Endothelial cell of umbilical vein (primary cell): Measurements from ENCODE around the gene TEX48. TPM values are rescaled to one million over a fixed set of nuclear protein-coding genes. Genes with fewer than 3 reads are reported as not detected.
A peak's percentile ranks its signal among the peaks of the same experiment; 100 is the strongest.

ENCODE experiments used
- BruUV-seq: library from RNA; stranded (reverse); fragments of 400-500 nt; replicated peaks from 2 replicates; lab custom pipeline; 2021; lab: Mats Ljungman, UMichigan
- CTCF ChIA-PET: fragments of 300-600, 350-600 bp; sonication (Branson Sonifier 250); formaldehyde crosslinking; loops from one replicate; lab custom pipeline; 2021; ENCODE audit warnings: antibody characterized with exemption, inconsistent platforms; lab: Charles Lee
- POLR2A ChIA-PET: fragments of 300-600, 350-600 bp; sonication (Branson Sonifier 250); formaldehyde crosslinking; loops from one replicate; lab custom pipeline; 2021; ENCODE audit warnings: antibody characterized with exemption, inconsistent platforms; lab: Charles Lee
- DNase-seq: peaks from one replicate; pipeline ENCODE4 v3.0.0-alpha.2; 2011; ENCODE audit warnings: low read depth, low spot score
- FAIRE-seq: peaks from 2 replicates; lab custom pipeline; 2011; peaks lifted over from hg19 to GRCh38; lab: Jason Lieb, UNC
- H2AFZ ChIP-seq: 2 replicates; pipeline ENCODE4 v1.6.0; 2012; ENCODE audit warnings: low read depth, low read length, control low read depth, inconsistent platforms
- H3K27ac ChIP-seq: 2 replicates; pipeline ENCODE4 v1.5.1; 2011; ENCODE audit warnings: low read depth, mild to moderate bottlenecking, control low read depth, low read length, moderate library complexity; ENCODE audit not compliant: insufficient read depth
- H3K27me3 ChIP-seq, 2 experiments: 2 replicates each; pipeline versions ENCODE4 v1.6.0 to v1.6.1; 2011; ENCODE audit warnings: low read length in 2 of 2, mixed read lengths in 1 of 2; ENCODE audit not compliant: control insufficient read depth in 2 of 2, insufficient read depth in 2 of 2
- H3K36me3 ChIP-seq, 2 experiments: 2 replicates in 1 of 2; 3 replicates in 1 of 2; pipeline ENCODE4 v1.5.1; 2011; ENCODE audit warnings: low read length in 2 of 2, mild to moderate bottlenecking in 1 of 2, moderate library complexity in 1 of 2; ENCODE audit not compliant: control insufficient read depth in 2 of 2, insufficient read depth in 2 of 2; ENCODE audit errors: extremely low read depth in 1 of 2
- H3K4me1 ChIP-seq: 3 replicates; pipeline ENCODE4 v1.5.1; 2011; ENCODE audit warnings: mild to moderate bottlenecking, low read length; ENCODE audit not compliant: control insufficient read depth, insufficient read depth; ENCODE audit errors: extremely low read depth
- H3K4me2 ChIP-seq: 2 replicates; pipeline ENCODE4 v1.6.1; 2011; ENCODE audit warnings: low read length, control low read depth, mixed read lengths; ENCODE audit not compliant: insufficient read depth
- H3K4me3 ChIP-seq, 3 experiments: fragments of 200-600 bp in 1 of 3; sonication (generic), shearing (Covaris generic) in 1 of 3; replicated peaks in 1 of 3; 2 replicates each; pipeline ENCODE4 v1.5.1; 2011 to 2016; ENCODE audit warnings: control low read depth in 3 of 3, low read length in 3 of 3, mild to moderate bottlenecking in 2 of 3, inconsistent platforms in 1 of 3, low read depth in 1 of 3, moderate library complexity in 1 of 3; ENCODE audit not compliant: insufficient read depth in 1 of 3
- H3K79me2 ChIP-seq: 2 replicates; pipeline ENCODE4 v1.6.0; 2012; ENCODE audit warnings: low read length, inconsistent platforms; ENCODE audit not compliant: control insufficient read depth, insufficient read depth
- H3K9ac ChIP-seq: replicated peaks from 2 replicates; pipeline ENCODE3; 2011; ENCODE audit warnings: low read length, control low read depth; ENCODE audit not compliant: insufficient read depth; ENCODE audit errors: extremely low read depth
- H3K9me1 ChIP-seq: replicated peaks from 3 replicates; pipeline ENCODE4 v1.6.0; 2011; ENCODE audit warnings: mild to moderate bottlenecking, low read length; ENCODE audit not compliant: control insufficient read depth, insufficient read depth; ENCODE audit errors: extremely low read depth
- H3K9me3 ChIP-seq: replicated peaks from 2 replicates; pipeline ENCODE4 v1.5.1; 2012; ENCODE audit warnings: low read length, inconsistent platforms; ENCODE audit not compliant: control insufficient read depth, insufficient read depth
- H4K20me1 ChIP-seq: replicated peaks from 2 replicates; pipeline ENCODE3; 2011; ENCODE audit warnings: mild to moderate bottlenecking, low read length; ENCODE audit not compliant: control insufficient read depth, insufficient read depth; ENCODE audit errors: extremely low read depth
- EZH2 ChIP-seq: IDR thresholded peaks from 2 replicates; pipeline ENCODE4 v1.6.1; 2012; ENCODE audit warnings: borderline replicate concordance, low read depth, mild to moderate bottlenecking, moderate library complexity, low read length, inconsistent platforms; ENCODE audit not compliant: severe bottlenecking
- FOS ChIP-seq: IDR thresholded peaks from 2 replicates; pipeline ENCODE4 v1.6.1; 2011; ENCODE audit warnings: mild to moderate bottlenecking, low read length, moderate library complexity, borderline replicate concordance; ENCODE audit not compliant: insufficient read depth
- GATA2 ChIP-seq: IDR thresholded peaks from 2 replicates; pipeline ENCODE4 v1.7.0; 2011; ENCODE audit warnings: low read depth, mild to moderate bottlenecking, moderate library complexity, mixed read lengths, low read length; ENCODE audit not compliant: insufficient read length, insufficient read depth
- MYC ChIP-seq: IDR thresholded peaks from one replicate; pipeline ENCODE4 v1.6.1; 2011; ENCODE audit warnings: mild to moderate bottlenecking, low read depth, low read length
- POLR2A ChIP-seq: IDR thresholded peaks from 2 replicates; pipeline ENCODE4 v1.6.1; 2012; ENCODE audit warnings: low read depth, mild to moderate bottlenecking, control low read depth, low read length
- POLR2AphosphoS5 ChIP-seq: IDR thresholded peaks from 2 replicates; pipeline ENCODE4 v1.6.1; 2012; ENCODE audit warnings: low read depth, mild to moderate bottlenecking, control low read depth, low read length, moderate library complexity; ENCODE audit not compliant: insufficient read depth
- dilution Hi-C: fragments of 300-500 bp; cut with MboI; formaldehyde crosslinking; loops from one replicate; pipeline ENCODE4 v1.15.0; 2019; ENCODE audit warnings: low sequenced_read_pairs; ENCODE audit not compliant: extremely low pct_ligation_motif_present
- intact Hi-C: fragments of 100-400 bp; cut with micrococcal nuclease; formaldehyde crosslinking; loops from one replicate; pipeline ENCODE4 v1.10.0; 2022
- polyA plus RNA-seq, 4 experiments: library from polyadenylated mRNA; depleted of rRNA in 3 of 4; stranded (reverse) in 3 of 4; unstranded in 1 of 4; fragments of >200 nt; gene quantifications; 2 replicates each; pipeline versions ENCODE4 v1.2.1 to v1.2.3, GENCODE V29; 2011 to 2012; ENCODE audit warnings: missing spikeins in 1 of 4
- total RNA-seq: library from RNA; stranded (reverse); gene quantifications from 2 replicates; pipeline ENCODE4 v1.2.3, GENCODE V29; 2021
- TF ChIP-seq, protein P1 (sequence below): IDR thresholded peaks from 2 replicates; pipeline ENCODE4 v1.6.1; 2011; ENCODE audit not compliant: insufficient read depth, insufficient read length
- TF ChIP-seq, protein P2 (sequence below), 2 donors: IDR thresholded peaks; 1 replicate in 1 of 2; 2 replicates in 1 of 2; pipeline ENCODE4 v1.5.1; 2011; ENCODE audit warnings: low read length in 2 of 2, mild to moderate bottlenecking in 2 of 2, moderate library complexity in 2 of 2, control low read depth in 1 of 2, inconsistent platforms in 1 of 2, low read depth in 1 of 2; ENCODE audit not compliant: insufficient read depth in 1 of 2; ENCODE audit errors: extremely low read depth in 1 of 2

Gene TEX48
- total and polyA plus RNA-seq, 2 donors (not counting 3 experiments of a cell fraction or from before 2014, with no cell fraction given): not detected

GRCh38 chr9:114688909-114689610 is 7.1 kb upstream of the TEX48 start:
- Histone ChIP-seq H3K9me3 (no peaks in the 10 kb centered on the region), H3K4me2 (no peak overlapping the region), H3K36me3 (no peaks in the 10 kb centered on the region), H3K79me2 (no peaks in the 10 kb centered on the region), H3K9ac (no peak overlapping the region), H3K27ac (no peak overlapping the region), H2AFZ (no peak overlapping the region), H4K20me1 (no peaks in the 10 kb centered on the region), H3K27me3 (no peaks in the 10 kb centered on the region), H3K4me3 (no peak overlapping the region), H3K9me1 (no peaks in the 10 kb centered on the region), H3K4me1 (peaks cover 12% of the 10 kb centered on the region)
- ChIA-PET CTCF (interaction anchor here (0.9 to 3.1 kb wide), 3 partner anchors 9 to 222 kb away, joined by 5 to 21 read pairs (median 7); no protein-coding TSS in a partner anchor), POLR2A (no interaction called here)
- intact Hi-C loops (no loop called here), dilution Hi-C loops (no loop called here)
- DNase-seq (no peak), FAIRE-seq (peak; percentile 35)
- no TSS peak for BruUV-seq
- TF ChIP-seq POLR2A: no peak
- no peak for TF ChIP-seq POLR2AphosphoS5
- no peak for TF ChIP-seq MYC
- no peak for TF ChIP-seq GATA2
- TF ChIP-seq, protein P1, sequence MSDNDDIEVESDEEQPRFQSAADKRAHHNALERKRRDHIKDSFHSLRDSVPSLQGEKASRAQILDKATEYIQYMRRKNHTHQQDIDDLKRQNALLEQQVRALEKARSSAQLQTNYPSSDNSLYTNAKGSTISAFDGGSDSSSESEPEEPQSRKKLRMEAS: no peak
- no peak for TF ChIP-seq FOS
- TF ChIP-seq EZH2: no peak
- TF ChIP-seq, protein P2, sequence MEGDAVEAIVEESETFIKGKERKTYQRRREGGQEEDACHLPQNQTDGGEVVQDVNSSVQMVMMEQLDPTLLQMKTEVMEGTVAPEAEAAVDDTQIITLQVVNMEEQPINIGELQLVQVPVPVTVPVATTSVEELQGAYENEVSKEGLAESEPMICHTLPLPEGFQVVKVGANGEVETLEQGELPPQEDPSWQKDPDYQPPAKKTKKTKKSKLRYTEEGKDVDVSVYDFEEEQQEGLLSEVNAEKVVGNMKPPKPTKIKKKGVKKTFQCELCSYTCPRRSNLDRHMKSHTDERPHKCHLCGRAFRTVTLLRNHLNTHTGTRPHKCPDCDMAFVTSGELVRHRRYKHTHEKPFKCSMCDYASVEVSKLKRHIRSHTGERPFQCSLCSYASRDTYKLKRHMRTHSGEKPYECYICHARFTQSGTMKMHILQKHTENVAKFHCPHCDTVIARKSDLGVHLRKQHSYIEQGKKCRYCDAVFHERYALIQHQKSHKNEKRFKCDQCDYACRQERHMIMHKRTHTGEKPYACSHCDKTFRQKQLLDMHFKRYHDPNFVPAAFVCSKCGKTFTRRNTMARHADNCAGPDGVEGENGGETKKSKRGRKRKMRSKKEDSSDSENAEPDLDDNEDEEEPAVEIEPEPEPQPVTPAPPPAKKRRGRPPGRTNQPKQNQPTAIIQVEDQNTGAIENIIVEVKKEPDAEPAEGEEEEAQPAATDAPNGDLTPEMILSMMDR (IDR thresholded peaks at IDR 0.05; ENCODE audit: extremely low read depth in 1 of 2, insufficient read depth in 1 of 2, low read depth in 1 of 2, low read length in 2 of 2): no peak
